ENCODE measurements around the gene ARHGAP6. TPM values are rescaled to one million over a fixed set of nuclear protein-coding genes. Genes with fewer than 3 reads are reported as not detected.

The ARHGAP6 gene
- polyA plus RNA-seq, 2 of the 4 experiments (the other 2 are of a cell fraction): 0.04 TPM; not detected in 1

GRCh38 chrX:11465648-11466411 lies 199.9 kb downstream of the ARHGAP6 start:
- DNase-seq (ENCODE audit: low read depth in 1 of 2, low spot score in 1 of 2): no peak
- ATAC-seq: no peak
- CTCF ChIA-PET: no interaction called here
- no peak for TF ChIP-seq POLR2A (IDR thresholded peaks at IDR 0.05; ENCODE audit: low read length)
- no peak for TF ChIP-seq HOXB5 (CRISPR knock-in tag; IDR thresholded peaks at IDR 0.05)
- no peak for TF ChIP-seq CBX2 (IDR thresholded peaks at IDR 0.05; ENCODE audit: borderline replicate concordance, low read depth)
- TF ChIP-seq SREBF2 (IDR thresholded peaks at IDR 0.05): no peak
- no peak for TF ChIP-seq CHD2 (IDR thresholded peaks at IDR 0.05; ENCODE audit: low read length, partially characterized antibody)
- no peak for TF ChIP-seq KDM5A (IDR thresholded peaks at IDR 0.05)
- TF ChIP-seq, protein P1, sequence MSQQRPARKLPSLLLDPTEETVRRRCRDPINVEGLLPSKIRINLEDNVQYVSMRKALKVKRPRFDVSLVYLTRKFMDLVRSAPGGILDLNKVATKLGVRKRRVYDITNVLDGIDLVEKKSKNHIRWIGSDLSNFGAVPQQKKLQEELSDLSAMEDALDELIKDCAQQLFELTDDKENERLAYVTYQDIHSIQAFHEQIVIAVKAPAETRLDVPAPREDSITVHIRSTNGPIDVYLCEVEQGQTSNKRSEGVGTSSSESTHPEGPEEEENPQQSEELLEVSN (IDR thresholded peaks at IDR 0.05; ENCODE audit: borderline replicate concordance, low read depth): no peak
- no peak for TF ChIP-seq ELK1 (IDR thresholded peaks at IDR 0.05; ENCODE audit: low read depth, low read length)
- TF ChIP-seq PHF8 (IDR thresholded peaks at IDR 0.05; ENCODE audit: borderline replicate concordance, low read depth): no peak
- POLR2A ChIA-PET: no interaction called here
- H3K9me3 ChIP-seq: no peaks in the 10 kb centered on the region
- H3K4me3 ChIP-seq: no peak overlapping the region
- peaks cover 13% of the 10 kb centered on the region; the same call in 1 of the 3 replicates for H3K4me1 ChIP-seq
- H3K4me2 ChIP-seq: 0 out of 3 replicates have a peak overlapping the region, but pooled peaks have one; percentile 17
- FAIRE-seq: no peak
- no peak overlapping the region for H3K27ac ChIP-seq
- WGBS (ENCODE audit: missing lambda C conversion rate): 20% methylated on average over 5 of the region's 5 CpGs

DNA sequence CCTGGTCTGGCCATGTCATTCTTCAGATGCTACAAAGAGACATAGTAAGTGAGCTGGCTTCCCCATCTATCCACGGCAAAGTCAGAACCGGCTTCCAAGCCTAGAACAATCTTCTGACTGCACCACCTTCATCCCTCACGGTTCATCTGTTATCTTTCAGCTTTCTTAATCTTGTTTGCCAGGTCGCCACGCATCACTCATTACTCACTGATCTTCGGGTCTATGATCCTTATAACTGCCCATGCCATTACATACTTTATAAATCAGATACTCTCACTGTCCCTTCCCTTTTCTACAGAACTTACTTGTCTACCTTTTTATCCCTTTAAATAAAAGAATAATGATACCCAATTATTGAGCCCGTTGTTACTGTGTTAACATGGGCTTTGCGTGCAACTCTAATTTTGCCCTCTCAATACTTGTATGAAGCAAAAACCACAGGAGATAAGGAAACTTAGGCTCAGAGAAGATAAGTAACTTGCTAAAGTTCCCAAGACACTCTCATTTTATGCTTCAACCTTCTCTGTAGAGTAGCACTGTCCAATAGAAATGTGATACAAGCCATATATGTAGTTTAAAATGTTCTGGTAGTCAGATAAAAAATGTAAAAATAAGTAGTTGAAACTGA lies 200.8 kb downstream of the ARHGAP6 start:
- peaks cover 13% of the 10 kb centered on the region; the same call in 1 of the 3 replicates for H3K4me1 ChIP-seq
- no peak for DNase-seq (ENCODE audit: low read depth in 1 of 2, low spot score in 1 of 2)
- H3K4me2 ChIP-seq: no peak overlapping the region
- ChIA-PET CTCF (no interaction called here), POLR2A (no interaction called here)
- H3K9me3 ChIP-seq: no peaks in the 10 kb centered on the region
- H3K4me3 ChIP-seq: no peak overlapping the region
- TF ChIP-seq CHD4 (IDR thresholded peaks at IDR 0.05; ENCODE audit: borderline replicate concordance) (no peak), TP53 (CRISPR knock-in tag; IDR thresholded peaks at IDR 0.05) (no peak), JUN (IDR thresholded peaks at IDR 0.05) (no peak), HOXA7 (CRISPR knock-in tag; IDR thresholded peaks at IDR 0.05) (no peak), HOXB5 (CRISPR knock-in tag; IDR thresholded peaks at IDR 0.05) (no peak), RAD21 (conservative IDR thresholded peaks at IDR 0.05 in 1 of 2, IDR thresholded peaks at IDR 0.05 in 1 of 2) (no peak), EHF (CRISPR knock-in tag; IDR thresholded peaks at IDR 0.05) (no peak), MYC (IDR thresholded peaks at IDR 0.05; ENCODE audit: borderline replicate concordance, low read length) (no peak), RFX5 (IDR thresholded peaks at IDR 0.05) (no peak), CHD2 (IDR thresholded peaks at IDR 0.05; ENCODE audit: low read length, partially characterized antibody) (no peak), ESRRA (IDR thresholded peaks at IDR 0.05; ENCODE audit: borderline replicate concordance, low read length) (no peak), ZC3H11A (IDR thresholded peaks at IDR 0.05) (no peak), MAZ (IDR thresholded peaks at IDR 0.05; ENCODE audit: borderline replicate concordance, low read depth, low read length) (no peak), JUNB (IDR thresholded peaks at IDR 0.05) (no peak), ZSCAN20 (CRISPR knock-in tag; IDR thresholded peaks at IDR 0.05) (no peak), GATA3 (IDR thresholded peaks at IDR 0.05; ENCODE audit: borderline replicate concordance) (no peak)
- TF ChIP-seq, protein P2, sequence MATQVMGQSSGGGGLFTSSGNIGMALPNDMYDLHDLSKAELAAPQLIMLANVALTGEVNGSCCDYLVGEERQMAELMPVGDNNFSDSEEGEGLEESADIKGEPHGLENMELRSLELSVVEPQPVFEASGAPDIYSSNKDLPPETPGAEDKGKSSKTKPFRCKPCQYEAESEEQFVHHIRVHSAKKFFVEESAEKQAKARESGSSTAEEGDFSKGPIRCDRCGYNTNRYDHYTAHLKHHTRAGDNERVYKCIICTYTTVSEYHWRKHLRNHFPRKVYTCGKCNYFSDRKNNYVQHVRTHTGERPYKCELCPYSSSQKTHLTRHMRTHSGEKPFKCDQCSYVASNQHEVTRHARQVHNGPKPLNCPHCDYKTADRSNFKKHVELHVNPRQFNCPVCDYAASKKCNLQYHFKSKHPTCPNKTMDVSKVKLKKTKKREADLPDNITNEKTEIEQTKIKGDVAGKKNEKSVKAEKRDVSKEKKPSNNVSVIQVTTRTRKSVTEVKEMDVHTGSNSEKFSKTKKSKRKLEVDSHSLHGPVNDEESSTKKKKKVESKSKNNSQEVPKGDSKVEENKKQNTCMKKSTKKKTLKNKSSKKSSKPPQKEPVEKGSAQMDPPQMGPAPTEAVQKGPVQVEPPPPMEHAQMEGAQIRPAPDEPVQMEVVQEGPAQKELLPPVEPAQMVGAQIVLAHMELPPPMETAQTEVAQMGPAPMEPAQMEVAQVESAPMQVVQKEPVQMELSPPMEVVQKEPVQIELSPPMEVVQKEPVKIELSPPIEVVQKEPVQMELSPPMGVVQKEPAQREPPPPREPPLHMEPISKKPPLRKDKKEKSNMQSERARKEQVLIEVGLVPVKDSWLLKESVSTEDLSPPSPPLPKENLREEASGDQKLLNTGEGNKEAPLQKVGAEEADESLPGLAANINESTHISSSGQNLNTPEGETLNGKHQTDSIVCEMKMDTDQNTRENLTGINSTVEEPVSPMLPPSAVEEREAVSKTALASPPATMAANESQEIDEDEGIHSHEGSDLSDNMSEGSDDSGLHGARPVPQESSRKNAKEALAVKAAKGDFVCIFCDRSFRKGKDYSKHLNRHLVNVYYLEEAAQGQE (IDR thresholded peaks at IDR 0.05): no peak
- TF ChIP-seq, protein P3, sequence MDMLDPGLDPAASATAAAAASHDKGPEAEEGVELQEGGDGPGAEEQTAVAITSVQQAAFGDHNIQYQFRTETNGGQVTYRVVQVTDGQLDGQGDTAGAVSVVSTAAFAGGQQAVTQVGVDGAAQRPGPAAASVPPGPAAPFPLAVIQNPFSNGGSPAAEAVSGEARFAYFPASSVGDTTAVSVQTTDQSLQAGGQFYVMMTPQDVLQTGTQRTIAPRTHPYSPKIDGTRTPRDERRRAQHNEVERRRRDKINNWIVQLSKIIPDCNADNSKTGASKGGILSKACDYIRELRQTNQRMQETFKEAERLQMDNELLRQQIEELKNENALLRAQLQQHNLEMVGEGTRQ (IDR thresholded peaks at IDR 0.05): no peak
- TF ChIP-seq, protein P1 (IDR thresholded peaks at IDR 0.05; ENCODE audit: borderline replicate concordance, low read depth): no peak
- TF ChIP-seq, protein P4, sequence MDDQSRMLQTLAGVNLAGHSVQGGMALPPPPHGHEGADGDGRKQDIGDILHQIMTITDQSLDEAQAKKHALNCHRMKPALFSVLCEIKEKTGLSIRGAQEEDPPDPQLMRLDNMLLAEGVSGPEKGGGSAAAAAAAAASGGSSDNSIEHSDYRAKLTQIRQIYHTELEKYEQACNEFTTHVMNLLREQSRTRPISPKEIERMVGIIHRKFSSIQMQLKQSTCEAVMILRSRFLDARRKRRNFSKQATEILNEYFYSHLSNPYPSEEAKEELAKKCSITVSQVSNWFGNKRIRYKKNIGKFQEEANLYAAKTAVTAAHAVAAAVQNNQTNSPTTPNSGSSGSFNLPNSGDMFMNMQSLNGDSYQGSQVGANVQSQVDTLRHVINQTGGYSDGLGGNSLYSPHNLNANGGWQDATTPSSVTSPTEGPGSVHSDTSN (IDR thresholded peaks at IDR 0.05): no peak
- ATAC-seq: no peak
- no peak for FAIRE-seq
- WGBS (ENCODE audit: missing lambda C conversion rate): 43% methylated on average over 8 of the region's 8 CpGs
- H3K27ac ChIP-seq: no peak overlapping the region

Measured in A549 (cell line).